Stimulated activated CD8-positive, alpha-beta memory T cell treated with anti-CD3 and anti-CD28 coated beads, Interleukin-15, amount 100 ng/mL, for 48 hours (primary cell): ENCODE measurements around the gene RPS6KA2.
"Not testable (repeated sequence)": the region's sequence is repeated elsewhere in the genome, so short reads cannot be mapped to it uniquely, and the experiment has no call there.

ENCODE experiments used
- DNase-seq, 2 donors: peaks; one replicate each; pipeline ENCODE4 v3.0.0-alpha.2; 2020; ENCODE audit warnings: low read depth in 2 of 2

Gene RPS6KA2

GRCh38 chr6:166635013-166635970 lies 8.2 kb upstream of the RPS6KA2 start:
- DNase-seq = no peak

GRCh38 chr6:166634581-166634980 lies 7.5 kb upstream of the RPS6KA2 start:
- DNase-seq = not testable (repeated sequence)

- DNase-seq = no peak
Observed at GRCh38 chr6:166633732-166634535, 6.9 kb upstream of the RPS6KA2 start.

GRCh38 chr6:166632731-166633130 lies 5.7 kb upstream of the RPS6KA2 start:
- DNase-seq = no peak

GRCh38 chr6:166630462-166630861 lies 3.4 kb upstream of the RPS6KA2 start:
- DNase-seq = no peak

- no peak for DNase-seq
Observed at GRCh38 chr6:166629628-166630027, 2.6 kb upstream of the RPS6KA2 start.

- peak; percentile 15 to 28 for DNase-seq
Observed at GRCh38 chr6:166627875-166628801, 1.1 kb upstream of the RPS6KA2 start.

GRCh38 chr6:166626177-166627032 lies 646 bp downstream of the RPS6KA2 start:
- no peak for DNase-seq

- DNase-seq = no peak
Observed at GRCh38 chr6:166625356-166625755, 1.7 kb downstream of the RPS6KA2 start.

- DNase-seq = no peak
Observed at GRCh38 chr6:166624275-166624674, 2.8 kb downstream of the RPS6KA2 start.

GRCh38 chr6:166623318-166623717 lies 3.7 kb downstream of the RPS6KA2 start:
- DNase-seq = no peak

- no peak for DNase-seq
Observed at GRCh38 chr6:166621114-166621540, 5.9 kb downstream of the RPS6KA2 start.

GRCh38 chr6:166620478-166621113 lies 6.5 kb downstream of the RPS6KA2 start:
- DNase-seq = no peak

GRCh38 chr6:166619912-166620311 lies 7.1 kb downstream of the RPS6KA2 start:
- no peak for DNase-seq

- DNase-seq = no peak
Observed at GRCh38 chr6:166618866-166619761, 7.9 kb downstream of the RPS6KA2 start.

GRCh38 chr6:166618251-166618650 lies 8.8 kb downstream of the RPS6KA2 start:
- no peak for DNase-seq

GRCh38 chr6:166617359-166617758 lies 9.7 kb downstream of the RPS6KA2 start:
- no peak for DNase-seq

- no peak for DNase-seq
Observed at GRCh38 chr6:166616261-166617238, 10.5 kb downstream of the RPS6KA2 start.
